Activated T-helper 2 cell treated with anti-CD3 and anti-CD28 coated beads, Interferon-gamma antibody, Interleukin-2, Interleukin-4, amounts not matched to agents 10 μg/mL and 5 μg/mL and 100 μg/mL, durations not matched to agents 14 hours and 24 hours and 36 hours (primary cell): ENCODE measurements around the gene DNAH17. TPM values are rescaled to one million over a fixed set of nuclear protein-coding genes. Genes with fewer than 3 reads are reported as not detected.

Source experiments
- DNase-seq: peaks from one replicate; pipeline ENCODE4 v3.0.0; 2021; ENCODE audit warnings: low spot score
- H3K27ac Mint-ChIP-seq: one replicate; pipeline ENCODE4 v1.8.0; 2021; ENCODE audit warnings: mixed read lengths
- H3K27me3 Mint-ChIP-seq: one replicate; pipeline ENCODE4 v1.8.0; 2021; ENCODE audit warnings: low read depth, mixed read lengths
- H3K36me3 Mint-ChIP-seq: one replicate; pipeline ENCODE4 v1.8.0; 2021; ENCODE audit warnings: low read depth, mixed read lengths
- H3K4me1 Mint-ChIP-seq: one replicate; pipeline ENCODE4 v1.8.0; 2021; ENCODE audit warnings: low read depth, mixed read lengths
- H3K4me3 Mint-ChIP-seq: one replicate; pipeline ENCODE4 v1.8.0; 2021; ENCODE audit warnings: low read depth, mild to moderate bottlenecking, moderate library complexity, mixed read lengths
- H3K9me3 Mint-ChIP-seq: one replicate; pipeline ENCODE4 v1.8.0; 2021; ENCODE audit warnings: mixed read lengths
- intact Hi-C: fragments of 100-400 bp; cut with micrococcal nuclease; formaldehyde crosslinking; loops from one replicate; pipeline ENCODE4 v1.15.1; 2023
- total RNA-seq: library from RNA; stranded (reverse); gene quantifications from 2 replicates; pipeline ENCODE4 v1.2.3, GENCODE V29; 2022

Gene DNAH17
- total RNA-seq, 1 donor from 2014 or later, result 0.30 TPM

GRCh38 chr17:78442648-78443218 lies 134.5 kb downstream of the DNAH17 start:
- Mint-ChIP-seq H3K27ac (no peak overlapping the region), H3K36me3 (no peaks in the 10 kb centered on the region), H3K4me3 (no peak overlapping the region), H3K27me3 (no peaks in the 10 kb centered on the region), H3K9me3 (no peaks in the 10 kb centered on the region), H3K4me1 (no peaks in the 10 kb centered on the region)
- intact Hi-C loops, result no loop called here
- DNase-seq, result no peak

GRCh38 chr17:78441271-78441971 lies 135.8 kb downstream of the DNAH17 start:
- H3K4me1 Mint-ChIP-seq, result no peaks in the 10 kb centered on the region
- no peak overlapping the region for H3K27ac Mint-ChIP-seq
- H3K27me3 Mint-ChIP-seq, result no peaks in the 10 kb centered on the region
- intact Hi-C loops, result no loop called here
- H3K9me3 Mint-ChIP-seq, result no peaks in the 10 kb centered on the region
- no peaks in the 10 kb centered on the region for H3K36me3 Mint-ChIP-seq
- no peak for DNase-seq
- no peak overlapping the region for H3K4me3 Mint-ChIP-seq

- Mint-ChIP-seq H3K27ac (no peak overlapping the region), H3K9me3 (no peaks in the 10 kb centered on the region), H3K36me3 (no peaks in the 10 kb centered on the region), H3K27me3 (no peaks in the 10 kb centered on the region), H3K4me1 (no peaks in the 10 kb centered on the region), H3K4me3 (no peak overlapping the region)
- intact Hi-C loops, result no loop called here
- no peak for DNase-seq
Measured at GRCh38 chr17:78438694-78439325, 138.4 kb downstream of the DNAH17 start.

GRCh38 chr17:78438271-78438691 lies 138.9 kb downstream of the DNAH17 start:
- H3K36me3 Mint-ChIP-seq, result no peaks in the 10 kb centered on the region
- no peaks in the 10 kb centered on the region for H3K9me3 Mint-ChIP-seq
- intact Hi-C loops, result no loop called here
- no peaks in the 10 kb centered on the region for H3K27me3 Mint-ChIP-seq
- no peaks in the 10 kb centered on the region for H3K4me1 Mint-ChIP-seq
- no peak for DNase-seq
- no peak overlapping the region for H3K27ac Mint-ChIP-seq
- H3K4me3 Mint-ChIP-seq, result no peak overlapping the region

- intact Hi-C loops, result no loop called here
- H3K27me3 Mint-ChIP-seq, result no peaks in the 10 kb centered on the region
- no peak overlapping the region for H3K4me3 Mint-ChIP-seq
- DNase-seq, result no peak
- H3K27ac Mint-ChIP-seq, result no peak overlapping the region
- H3K36me3 Mint-ChIP-seq, result no peaks in the 10 kb centered on the region
- H3K4me1 Mint-ChIP-seq, result no peaks in the 10 kb centered on the region
- no peaks in the 10 kb centered on the region for H3K9me3 Mint-ChIP-seq
Measured at GRCh38 chr17:78437508-78438169, 139.6 kb downstream of the DNAH17 start.

GRCh38 chr17:78435330-78436005 lies 141.7 kb downstream of the DNAH17 start:
- Mint-ChIP-seq H3K9me3 (no peaks in the 10 kb centered on the region), H3K4me3 (no peak overlapping the region), H3K4me1 (no peaks in the 10 kb centered on the region), H3K27ac (no peak overlapping the region), H3K36me3 (no peaks in the 10 kb centered on the region), H3K27me3 (no peaks in the 10 kb centered on the region)
- intact Hi-C loops, result no loop called here
- DNase-seq, result no peak

GRCh38 chr17:78434455-78435329 lies 142.5 kb downstream of the DNAH17 start:
- Mint-ChIP-seq H3K27ac (no peak overlapping the region), H3K4me3 (no peak overlapping the region), H3K9me3 (no peaks in the 10 kb centered on the region), H3K4me1 (no peaks in the 10 kb centered on the region), H3K27me3 (no peaks in the 10 kb centered on the region), H3K36me3 (peaks cover 7% of the 10 kb centered on the region)
- no peak for DNase-seq
- intact Hi-C loops, result no loop called here

GRCh38 chr17:78433780-78434335 lies 143.3 kb downstream of the DNAH17 start:
- H3K4me1 Mint-ChIP-seq, result no peaks in the 10 kb centered on the region
- no peak overlapping the region for H3K27ac Mint-ChIP-seq
- H3K27me3 Mint-ChIP-seq, result no peaks in the 10 kb centered on the region
- no peak for DNase-seq
- H3K36me3 Mint-ChIP-seq, result peaks cover 13% of the 10 kb centered on the region
- H3K9me3 Mint-ChIP-seq, result no peaks in the 10 kb centered on the region
- intact Hi-C loops, result no loop called here
- H3K4me3 Mint-ChIP-seq, result no peak overlapping the region

- peaks cover 18% of the 10 kb centered on the region for H3K36me3 Mint-ChIP-seq
- H3K9me3 Mint-ChIP-seq, result no peaks in the 10 kb centered on the region
- no peak overlapping the region for H3K27ac Mint-ChIP-seq
- no peaks in the 10 kb centered on the region for H3K27me3 Mint-ChIP-seq
- no peak overlapping the region for H3K4me3 Mint-ChIP-seq
- intact Hi-C loops, result no loop called here
- H3K4me1 Mint-ChIP-seq, result no peaks in the 10 kb centered on the region
- DNase-seq, result no peak
Measured at GRCh38 chr17:78433013-78433727, 144.0 kb downstream of the DNAH17 start.

- peaks cover 19% of the 10 kb centered on the region for H3K36me3 Mint-ChIP-seq
- no peaks in the 10 kb centered on the region for H3K4me1 Mint-ChIP-seq
- H3K9me3 Mint-ChIP-seq, result no peaks in the 10 kb centered on the region
- no peak overlapping the region for H3K27ac Mint-ChIP-seq
- no peaks in the 10 kb centered on the region for H3K27me3 Mint-ChIP-seq
- DNase-seq, result no peak
- intact Hi-C loops, result no loop called here
- no peak overlapping the region for H3K4me3 Mint-ChIP-seq
Measured at GRCh38 chr17:78432226-78433012, 144.8 kb downstream of the DNAH17 start.

- Mint-ChIP-seq H3K4me3 (no peak overlapping the region), H3K27me3 (no peaks in the 10 kb centered on the region), H3K9me3 (no peaks in the 10 kb centered on the region), H3K4me1 (no peaks in the 10 kb centered on the region), H3K27ac (no peak overlapping the region), H3K36me3 (peaks cover 25% of the 10 kb centered on the region)
- intact Hi-C loops, result no loop called here
- DNase-seq, result no peak
Measured at GRCh38 chr17:78431692-78431958, 145.6 kb downstream of the DNAH17 start.
